GM12892 (cell line): ENCODE data around the gene PRKD1.

Experiments
- POLR2A ChIP-seq: IDR thresholded peaks from 2 replicates; pipeline ENCODE4 v1.6.1; 2011; ENCODE audit warnings: low read depth, low read length, control low read depth
- POLR2AphosphoS5 ChIP-seq: IDR thresholded peaks from 2 replicates; pipeline ENCODE4 v1.6.1; 2011; ENCODE audit warnings: low read depth, low read length, control low read depth
- TAF1 ChIP-seq: IDR thresholded peaks from 2 replicates; pipeline ENCODE4 v1.6.1; 2011; ENCODE audit warnings: low read depth, mild to moderate bottlenecking, control low read depth, low read length, borderline replicate concordance

GRCh38 chr14:29893989-29894388 is 33.7 kb downstream of the PRKD1 start:
- TF ChIP-seq POLR2A (no peak), POLR2AphosphoS5 (no peak), TAF1 (no peak)
